HG03565 (cell line): ENCODE measurements around the gene RAMP3.
"Not testable (repeated sequence)": the region's sequence is repeated elsewhere in the genome, so short reads cannot be mapped to it uniquely, and the experiment has no call there.

Source experiments
- ATAC-seq: cut with Tn5 transposase; IDR thresholded peaks from one replicate; pipeline ENCODE4 v1.9.1; 2021; ENCODE audit warnings: mild to moderate bottlenecking, moderate library complexity; ENCODE audit not compliant: unreplicated experiment

Gene RAMP3

GRCh38 chr7:45190406-45191165, 33.0 kb downstream of the RAMP3 start:
- no peak for ATAC-seq

- ATAC-seq, result no peak
Observed at GRCh38 chr7:45191396-45191795, 33.8 kb downstream of the RAMP3 start.

GRCh38 chr7:45192621-45193041, 35.0 kb downstream of the RAMP3 start:
- ATAC-seq, result no peak

GRCh38 chr7:45193828-45194227, 36.2 kb downstream of the RAMP3 start:
- ATAC-seq, result no peak

GRCh38 chr7:45196374-45196773, 38.8 kb downstream of the RAMP3 start:
- ATAC-seq, result peak; percentile 90

GRCh38 chr7:45197461-45197860, 39.9 kb downstream of the RAMP3 start:
- no peak for ATAC-seq

- ATAC-seq, result no peak
Observed at GRCh38 chr7:45198986-45199385, 41.4 kb downstream of the RAMP3 start.

- no peak for ATAC-seq
Observed at GRCh38 chr7:45199506-45199905, 41.9 kb downstream of the RAMP3 start.

GRCh38 chr7:45202625-45203024, 45.0 kb downstream of the RAMP3 start:
- ATAC-seq, result no peak

- no peak for ATAC-seq
Observed at GRCh38 chr7:45203036-45203435, 45.4 kb downstream of the RAMP3 start.

- ATAC-seq, result no peak
Observed at GRCh38 chr7:45203459-45203858, 45.9 kb downstream of the RAMP3 start.

GRCh38 chr7:45203936-45204445, 46.4 kb downstream of the RAMP3 start:
- ATAC-seq, result peak; percentile 91

GRCh38 chr7:45206266-45206665, 48.7 kb downstream of the RAMP3 start:
- ATAC-seq, result not testable (repeated sequence)

GRCh38 chr7:45209909-45210308, 52.3 kb downstream of the RAMP3 start:
- not testable (repeated sequence) for ATAC-seq

- ATAC-seq, result no peak
Observed at GRCh38 chr7:45211066-45211465, 53.5 kb downstream of the RAMP3 start.

GRCh38 chr7:45211958-45212357, 54.4 kb downstream of the RAMP3 start:
- no peak for ATAC-seq

GRCh38 chr7:45212606-45213005, 55.0 kb downstream of the RAMP3 start:
- ATAC-seq, result no peak

GRCh38 chr7:45215601-45216062, 58.0 kb downstream of the RAMP3 start:
- ATAC-seq, result no peak

GRCh38 chr7:45216181-45216580, 58.6 kb downstream of the RAMP3 start:
- no peak for ATAC-seq

GRCh38 chr7:45216622-45217165, 59.1 kb downstream of the RAMP3 start:
- ATAC-seq, result no peak

- ATAC-seq, result no peak
Observed at GRCh38 chr7:45217358-45217757, 59.8 kb downstream of the RAMP3 start.

- no peak for ATAC-seq
Observed at GRCh38 chr7:45219130-45219529, 61.5 kb downstream of the RAMP3 start.
